Measurements from ENCODE around the gene SPRN. TPM values are rescaled to one million over a fixed set of nuclear protein-coding genes. Genes with fewer than 3 reads are reported as not detected.
"Not testable (repeated sequence)": the region's sequence is repeated elsewhere in the genome, so short reads cannot be mapped to it uniquely, and the experiment has no call there.

The SPRN gene
- total RNA-seq, 1 donor from 2014 or later = 0.89 TPM

DNA sequence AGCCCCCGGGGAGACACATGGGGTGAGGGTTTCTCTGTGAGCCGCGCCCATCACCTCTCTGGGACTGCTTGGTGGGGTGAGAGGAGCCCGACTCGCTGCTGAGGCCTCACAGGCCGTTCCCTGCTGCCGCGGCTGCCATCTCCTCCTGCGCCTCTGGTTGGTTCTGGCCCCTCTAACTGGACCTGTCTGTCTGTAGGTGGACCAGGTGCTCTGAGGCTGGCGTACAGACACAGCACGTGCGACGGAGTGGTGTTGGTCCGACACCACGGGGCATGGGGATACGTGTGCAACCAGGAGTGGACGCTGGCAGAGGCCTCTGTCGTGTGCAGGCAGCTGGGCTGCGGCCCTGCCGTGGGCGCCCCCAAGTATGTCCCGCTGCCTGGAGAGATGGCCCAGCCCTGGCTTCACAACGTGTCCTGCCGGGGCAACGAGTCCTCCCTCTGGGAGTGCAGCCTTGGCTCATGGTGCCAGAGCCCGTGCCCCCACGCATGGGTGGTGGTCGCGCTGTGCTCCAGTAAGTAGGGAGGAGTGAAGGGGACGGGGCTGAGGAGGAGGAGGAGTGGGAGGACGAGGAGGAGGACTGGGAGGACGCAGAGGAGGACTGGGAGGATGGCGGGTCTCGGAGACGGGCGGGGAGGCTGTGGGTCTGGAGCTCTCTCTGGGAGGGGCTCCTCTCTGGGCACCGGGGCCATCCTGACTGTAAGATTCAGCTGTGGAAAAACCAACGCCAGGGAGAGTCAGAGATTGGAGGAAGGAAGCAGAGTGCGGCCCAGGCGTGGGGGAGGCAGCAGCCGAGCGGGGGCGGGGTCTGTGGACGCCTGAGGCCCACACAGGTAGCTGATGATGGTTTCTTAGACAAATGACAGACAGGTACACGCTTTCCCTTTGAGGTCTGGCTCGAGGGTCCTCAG lies 31.9 kb upstream of the SPRN start:
- DNase-seq = no peak

GRCh38 chr10:133455611-133456031 lies 31.2 kb upstream of the SPRN start:
- DNase-seq = no peak

- no peak for DNase-seq
Observed at GRCh38 chr10:133455196-133455595, 30.8 kb upstream of the SPRN start.

- no peak for DNase-seq
Observed at GRCh38 chr10:133454204-133454893, 29.9 kb upstream of the SPRN start.

GRCh38 chr10:133453516-133454203 lies 29.2 kb upstream of the SPRN start, which contains the start of gene SCART1:
Gene SCART1 (plus strand): TSS chr10:133453945. CDS start chr10:133453998, 53 bp downstream.
- no peak for DNase-seq

- no peak for DNase-seq
Observed at GRCh38 chr10:133452453-133452852, 28.0 kb upstream of the SPRN start.

GRCh38 chr10:133451346-133451745 lies 26.9 kb upstream of the SPRN start:
- no peak for DNase-seq

DNA sequence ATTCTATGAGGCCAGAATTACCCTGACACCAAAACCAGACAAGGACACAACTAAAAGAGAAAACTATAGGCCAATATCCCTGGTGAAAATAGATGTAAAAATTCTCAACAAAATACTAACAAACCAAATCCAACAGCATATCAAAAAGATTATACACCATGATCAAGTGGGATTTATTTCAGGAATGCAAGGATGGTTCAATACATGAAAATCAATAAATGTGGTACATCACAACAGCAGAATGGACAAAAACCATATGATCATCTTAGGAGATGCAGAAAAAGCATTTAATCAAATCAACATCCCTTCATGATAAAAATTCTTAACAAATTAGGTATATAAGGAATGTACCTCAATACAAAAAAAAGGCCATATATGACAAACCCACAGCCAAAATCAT lies 23.7 kb upstream of the SPRN start:
- DNase-seq = no peak

DNA sequence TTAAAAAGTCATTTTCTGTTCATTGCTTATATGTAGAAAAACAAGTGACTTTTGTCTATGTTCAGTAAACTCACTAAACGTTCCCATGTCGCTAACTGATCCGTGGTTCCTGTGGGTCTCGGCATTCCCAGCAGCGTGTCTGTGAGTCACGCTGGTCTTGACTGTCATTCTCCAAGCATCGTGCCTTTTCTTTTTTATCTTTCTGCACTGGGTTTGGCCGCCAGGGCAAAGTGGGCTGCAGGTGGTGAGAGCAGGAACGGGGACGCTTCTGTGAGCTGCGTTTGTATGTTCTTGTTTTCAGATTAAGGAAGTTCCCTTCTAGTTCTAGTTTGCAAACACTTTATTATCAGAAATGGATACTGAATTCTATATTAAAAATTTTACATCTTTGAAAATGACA lies 22.6 kb upstream of the SPRN start:
- DNase-seq = no peak

- DNase-seq = no peak
Observed at GRCh38 chr10:133445751-133446708, 21.6 kb upstream of the SPRN start.

DNA sequence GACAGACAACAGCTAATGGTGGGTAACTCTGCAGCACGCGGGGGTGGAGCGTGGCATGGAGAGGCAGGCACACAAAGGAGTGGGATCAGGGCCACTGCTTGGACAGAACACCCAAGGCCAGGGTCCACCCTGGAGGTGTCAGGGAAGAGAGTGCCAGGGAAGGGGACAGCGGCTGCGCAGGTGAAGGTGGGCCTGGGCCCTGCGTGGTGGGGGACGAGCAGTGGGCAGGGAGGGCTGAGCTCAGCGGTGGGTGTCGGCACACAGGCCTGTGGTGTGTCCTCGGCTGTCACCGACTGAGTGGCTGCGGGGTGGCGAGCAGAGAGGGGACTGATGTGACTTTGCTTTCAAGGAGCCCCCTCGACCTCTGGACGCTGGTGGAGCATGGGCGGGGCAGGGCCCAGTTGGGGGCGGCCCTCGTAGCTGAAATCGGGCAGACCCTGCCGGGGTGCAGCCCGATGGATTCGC lies 20.9 kb upstream of the SPRN start:
- DNase-seq = no peak

- DNase-seq = no peak
Observed at GRCh38 chr10:133444342-133445267, 20.2 kb upstream of the SPRN start.

DNA sequence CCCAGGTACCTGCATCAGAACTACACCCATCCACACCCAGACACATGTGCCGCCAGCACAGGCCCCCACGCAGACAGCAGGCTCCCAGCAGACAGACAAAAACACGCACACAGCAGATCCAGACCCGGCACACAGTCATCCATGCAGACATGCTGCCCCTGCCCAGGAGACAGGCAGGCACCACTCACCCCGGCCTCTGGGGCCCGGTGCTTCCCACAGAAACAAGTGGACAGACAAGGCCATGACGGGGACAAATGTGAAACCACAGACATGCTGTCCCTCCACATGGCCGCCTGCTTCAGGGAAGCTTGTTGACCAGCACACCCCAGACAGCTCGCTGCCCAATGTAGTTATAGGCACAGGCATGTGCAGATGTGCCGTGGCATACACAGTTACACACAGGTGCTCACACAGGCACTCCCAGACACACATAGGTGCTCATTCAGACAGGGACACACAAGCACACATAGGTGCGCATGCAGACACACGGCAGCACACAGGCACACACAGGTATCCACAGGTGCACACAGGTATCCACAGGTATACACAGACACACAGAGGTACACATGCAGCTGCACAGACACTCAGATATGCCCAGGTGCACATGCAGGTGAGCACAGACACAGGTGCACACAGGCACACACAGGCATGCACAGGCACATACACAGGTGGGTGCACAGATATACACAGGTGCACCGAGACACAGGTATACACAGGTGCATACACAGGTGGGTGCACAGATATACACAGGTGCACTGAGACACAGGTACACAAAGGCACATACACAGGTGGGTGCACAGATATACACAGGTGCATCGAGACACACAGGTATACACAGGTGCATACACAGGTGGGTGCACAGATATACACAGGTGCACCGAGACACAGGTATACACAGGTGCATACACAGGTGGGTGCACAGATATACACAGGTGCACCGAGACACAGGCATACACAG lies 18.8 kb upstream of the SPRN start:
- no peak for DNase-seq

GRCh38 chr10:133442191-133442966 lies 18.0 kb upstream of the SPRN start:
- no peak for DNase-seq

DNA sequence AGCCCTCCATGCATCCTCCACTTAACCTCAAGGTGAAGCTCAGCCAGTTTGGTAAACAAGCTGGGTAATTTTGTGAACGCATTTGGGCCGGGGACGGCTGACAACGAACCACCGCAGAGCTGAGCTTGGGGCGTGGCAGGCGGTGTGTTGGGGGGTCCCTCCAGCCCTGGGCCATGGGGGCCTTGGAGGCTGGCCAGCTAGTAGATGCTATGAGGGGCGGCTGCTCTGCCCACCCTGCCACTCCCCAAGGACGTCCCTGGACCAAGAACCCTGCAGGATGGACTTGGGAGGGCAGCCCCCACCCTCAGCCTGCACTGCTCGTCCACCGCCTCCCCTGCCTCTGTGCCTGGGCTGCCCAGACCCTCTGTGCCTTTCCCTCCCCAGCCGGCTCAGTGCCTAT lies 17.4 kb upstream of the SPRN start:
- no peak for DNase-seq

DNA sequence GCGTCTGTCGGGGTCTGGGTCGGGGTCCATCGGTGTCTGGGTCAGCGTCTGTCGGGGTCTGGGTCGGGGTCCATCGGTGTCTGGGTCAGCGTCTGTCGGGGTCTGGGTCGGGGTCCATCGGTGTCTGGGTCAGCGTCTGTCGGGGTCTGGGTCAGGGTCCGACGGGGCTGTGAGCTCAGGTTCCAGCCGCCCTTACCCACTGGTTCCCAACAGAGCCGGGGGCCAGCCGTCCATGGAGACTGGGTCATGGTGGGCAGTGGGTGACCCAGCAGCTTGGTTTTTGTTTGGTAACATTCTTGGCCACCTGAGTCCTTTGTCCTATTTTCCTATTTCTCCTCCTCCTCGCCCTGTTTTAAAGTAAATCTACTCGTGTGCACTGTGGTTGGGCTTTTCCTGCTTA lies 16.9 kb upstream of the SPRN start:
- DNase-seq = not testable (repeated sequence)

DNA sequence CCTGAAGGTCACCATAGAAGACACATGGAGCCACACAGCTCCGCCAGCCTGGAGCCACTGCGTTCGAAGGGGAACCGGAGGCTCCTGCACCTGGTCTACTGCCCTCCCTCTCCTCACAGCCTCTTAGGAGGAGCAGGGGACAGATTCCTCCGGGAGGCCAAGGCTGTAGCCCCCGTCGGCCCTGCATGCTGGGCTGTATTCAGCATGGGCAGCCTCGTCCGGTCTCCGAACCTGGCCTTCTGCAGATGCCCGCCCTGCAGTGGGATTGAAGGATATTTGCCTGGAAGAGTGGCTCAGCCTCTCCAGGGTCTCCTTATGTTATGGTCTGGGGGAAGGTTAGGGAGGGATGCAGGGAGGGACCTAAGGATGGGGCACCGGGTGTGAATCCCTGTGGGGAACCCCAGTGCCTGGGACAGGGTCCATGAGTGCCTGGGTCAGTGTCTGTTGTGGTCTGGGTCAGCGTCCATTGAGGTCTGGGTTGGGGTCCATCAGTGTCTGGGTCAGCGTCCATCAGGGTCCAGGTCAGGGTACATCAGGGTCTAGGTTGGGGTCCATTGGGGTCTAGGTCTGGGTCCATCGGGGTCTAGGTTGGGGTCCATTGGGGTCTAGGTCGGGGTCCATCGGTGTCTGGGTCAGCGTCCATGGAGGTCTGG lies 16.3 kb upstream of the SPRN start:
- no peak for DNase-seq
